Stomach (tissue), 9 donors: ENCODE measurements around the gene MTCL1. TPM values are rescaled to one million over a fixed set of nuclear protein-coding genes. Genes with fewer than 3 reads are reported as not detected.

Source experiments
- DNase-seq, 2 donors: peaks; one replicate each; pipeline versions ENCODE4 v3.0.0 to v3.0.0-alpha.2; 2013 to 2019
- H3K27ac ChIP-seq, 5 donors: fragments of 200-600 bp in 4 of 5; sonication (generic) in 4 of 5; one replicate each; pipeline ENCODE4 v1.5.1; 2013 to 2019; ENCODE audit warnings: mild to moderate bottlenecking in 1 of 5, moderate library complexity in 1 of 5
- H3K27me3 ChIP-seq, 3 donors: fragments of 200-600 bp; sonication (generic); one replicate each; pipeline ENCODE4 v1.5.1; 2017 to 2019; ENCODE audit warnings: mixed run types in 1 of 3
- H3K36me3 ChIP-seq, 4 donors: fragments of 200-600 bp; sonication (generic); 1 replicate in 3 of 4; 2 replicates in 1 of 4; pipeline ENCODE4 v1.5.1; 2016 to 2019
- H3K4me1 ChIP-seq, 4 donors: fragments of 200-600 bp; sonication (generic); one replicate each; pipeline ENCODE4 v1.5.1; 2016 to 2019
- H3K4me3 ChIP-seq, 4 donors: fragments of 200-600 bp; sonication (generic) in 3 of 4; one replicate each; pipeline ENCODE4 v1.5.1; 2016 to 2019; ENCODE audit warnings: mild to moderate bottlenecking in 1 of 4
- H3K9me3 ChIP-seq, 4 donors: fragments of 200-600 bp; sonication (generic); one replicate each; pipeline ENCODE4 v1.5.1; 2016 to 2019
- CTCF ChIP-seq, 7 experiments: fragments of 450-650 bp in 4 of 7; fragments of 200-600 bp in 3 of 7; sonication (generic) in 3 of 7; IDR thresholded peaks; one replicate each; pipeline ENCODE4 v1.5.1; 2016 to 2019; ENCODE audit warnings: antibody characterized with exemption in 7 of 7, control low read depth in 2 of 7, mild to moderate bottlenecking in 1 of 7
- EP300 ChIP-seq: sonication (generic); formaldehyde crosslinking; IDR thresholded peaks from one replicate; pipeline ENCODE4 v1.6.1; 2017; ENCODE audit warnings: antibody characterized with exemption
- POLR2A ChIP-seq, 4 donors: fragments of 450-650 bp; IDR thresholded peaks; one replicate each; pipeline ENCODE4 v1.6.1; 2016; ENCODE audit warnings: antibody characterized with exemption in 4 of 4, control low read depth in 2 of 4, mild to moderate bottlenecking in 1 of 4, moderate library complexity in 1 of 4
- POLR2AphosphoS5 ChIP-seq, 3 donors: sonication (generic); formaldehyde crosslinking; IDR thresholded peaks; one replicate each; pipeline ENCODE4 v1.6.1; 2016; ENCODE audit warnings: antibody characterized with exemption in 3 of 3
- WGBS, 5 donors: extraction: QIAGEN DNeasy Blood & Tissue Kit in 3 of 5; methylation state at CpG; one replicate each; pipeline versions ENCODE4 v1.1.5 to v1.1.7; 2013 to 2018; 5-methylcytosine and 5-hydroxymethylcytosine counted together
- intact Hi-C: fragments of 100-400 bp; cut with DNase I; formaldehyde crosslinking; loops from one replicate; pipeline ENCODE4 v1.15.1; 2023; ENCODE audit warnings: low total_unique reads
- polyA plus RNA-seq, 3 donors: library from polyadenylated mRNA; stranded (reverse); fragments of 200-250 nt; gene quantifications; one replicate each; pipeline ENCODE4 v1.2.3, GENCODE V29; 2013
- total RNA-seq, 5 donors: library from RNA; depleted of rRNA; stranded (reverse); fragments of >200 nt; gene quantifications; one replicate each; pipeline versions ENCODE4 v1.1.0 to v1.2.3, GENCODE V29; 2014 to 2016
- donor health status: healthy with polysubstance abuse.
- donor health status: Bipolar disorder and iron deficiency.
- donor health status: healthy.

Gene MTCL1
- total and polyA plus RNA-seq, 8 donors: 2.3 to 225 (median 20.5) TPM

- Histone ChIP-seq H3K27me3 (no peaks in the 10 kb centered on the region), H3K36me3 (no peaks in the 10 kb centered on the region), H3K4me3 (no peak overlapping the region), H3K9me3 (no peaks in the 10 kb centered on the region), H3K27ac (no peak overlapping the region), H3K4me1 (peaks cover 0 to 19% (median 12%) of the 10 kb centered on the region in 4 donors)
- intact Hi-C loops: no loop called here
- TF ChIP-seq POLR2A (IDR thresholded peaks at IDR 0.05) (no peak), EP300 (no peak), POLR2AphosphoS5 (IDR thresholded peaks at IDR 0.05) (no peak), CTCF (IDR thresholded peaks at IDR 0.05) (no peak)
- WGBS, 5 donors: 63 to 78% (median 72%) methylated on average over 1 of the region's 1 CpG
- no peak for DNase-seq
Measured at GRCh38 chr18:8843005-8843404, 137.6 kb downstream of the MTCL1 start.

GRCh38 chr18:8844721-8845148, 139.4 kb downstream of the MTCL1 start:
- TF ChIP-seq EP300 (no peak), POLR2A (IDR thresholded peaks at IDR 0.05) (no peak), CTCF (IDR thresholded peaks at IDR 0.05) (no peak), POLR2AphosphoS5 (IDR thresholded peaks at IDR 0.05) (no peak)
- no peak overlapping the region for H3K4me3 ChIP-seq
- H3K4me1 ChIP-seq: peaks cover 0 to 11% (median 1%) of the 10 kb centered on the region in 4 donors
- 77 to 90% (median 83%) methylated on average over 15 to 16 of the region's 16 CpGs for WGBS, 5 donors
- intact Hi-C loops: no loop called here
- no peaks in the 10 kb centered on the region for H3K9me3 ChIP-seq
- no peak overlapping the region for H3K27ac ChIP-seq
- DNase-seq: peak in 1 of 2 donors; percentile 41
- no peaks in the 10 kb centered on the region for H3K27me3 ChIP-seq
- H3K36me3 ChIP-seq: no peaks in the 10 kb centered on the region

- intact Hi-C loops: no loop called here
- Histone ChIP-seq H3K4me1 (peaks cover 0 to 10% (median 0%) of the 10 kb centered on the region in 4 donors), H3K9me3 (no peaks in the 10 kb centered on the region), H3K36me3 (no peaks in the 10 kb centered on the region), H3K27me3 (no peaks in the 10 kb centered on the region), H3K4me3 (no peak overlapping the region), H3K27ac (no peak overlapping the region)
- 93 to 97% (median 93%) methylated on average over 7 of the region's 7 CpGs for WGBS, 5 donors
- TF ChIP-seq POLR2A (IDR thresholded peaks at IDR 0.05) (no peak), EP300 (no peak)
- no peak for DNase-seq
Measured at GRCh38 chr18:8845506-8845905, 140.2 kb downstream of the MTCL1 start.

- H3K27me3 ChIP-seq: no peaks in the 10 kb centered on the region
- H3K36me3 ChIP-seq: no peaks in the 10 kb centered on the region
- 62 to 76% (median 71%) methylated on average over 6 of the region's 6 CpGs for WGBS, 5 donors
- H3K4me1 ChIP-seq: peaks cover 0 to 10% (median 0%) of the 10 kb centered on the region in 4 donors
- intact Hi-C loops: no loop called here
- no peak for TF ChIP-seq POLR2A (IDR thresholded peaks at IDR 0.05)
- no peak for TF ChIP-seq POLR2AphosphoS5 (IDR thresholded peaks at IDR 0.05)
- TF ChIP-seq EP300: no peak
- TF ChIP-seq CTCF (IDR thresholded peaks at IDR 0.05): no peak
- no peak overlapping the region for H3K27ac ChIP-seq
- H3K4me3 ChIP-seq: no peak overlapping the region
- DNase-seq: no peak
- no peaks in the 10 kb centered on the region for H3K9me3 ChIP-seq
Measured at GRCh38 chr18:8847066-8847755, 141.9 kb downstream of the MTCL1 start.

- Histone ChIP-seq H3K4me1 (peaks cover 0 to 10% (median 0%) of the 10 kb centered on the region in 4 donors), H3K4me3 (no peak overlapping the region), H3K27me3 (no peaks in the 10 kb centered on the region), H3K9me3 (no peaks in the 10 kb centered on the region), H3K36me3 (no peaks in the 10 kb centered on the region), H3K27ac (no peak overlapping the region)
- peak in 2 of 3 donors; percentile 2 to 27 for TF ChIP-seq POLR2AphosphoS5 (IDR thresholded peaks at IDR 0.05)
- peak; percentile 29 for TF ChIP-seq EP300
- no peak for TF ChIP-seq POLR2A (IDR thresholded peaks at IDR 0.05)
- no peak for TF ChIP-seq CTCF (IDR thresholded peaks at IDR 0.05)
- no peak for DNase-seq
- 62 to 90% (median 82%) methylated on average over 5 of the region's 5 CpGs for WGBS, 5 donors
- intact Hi-C loops: no loop called here
Measured at GRCh38 chr18:8847900-8848299, 142.5 kb downstream of the MTCL1 start.
